ENCODE data around the gene TNFRSF13B. TPM values are rescaled to one million over a fixed set of nuclear protein-coding genes. Genes with fewer than 3 reads are reported as not detected.

Gene TNFRSF13B
- total RNA-seq, 2 donors from 2014 or later: 0.97 to 1.6 TPM

DNA sequence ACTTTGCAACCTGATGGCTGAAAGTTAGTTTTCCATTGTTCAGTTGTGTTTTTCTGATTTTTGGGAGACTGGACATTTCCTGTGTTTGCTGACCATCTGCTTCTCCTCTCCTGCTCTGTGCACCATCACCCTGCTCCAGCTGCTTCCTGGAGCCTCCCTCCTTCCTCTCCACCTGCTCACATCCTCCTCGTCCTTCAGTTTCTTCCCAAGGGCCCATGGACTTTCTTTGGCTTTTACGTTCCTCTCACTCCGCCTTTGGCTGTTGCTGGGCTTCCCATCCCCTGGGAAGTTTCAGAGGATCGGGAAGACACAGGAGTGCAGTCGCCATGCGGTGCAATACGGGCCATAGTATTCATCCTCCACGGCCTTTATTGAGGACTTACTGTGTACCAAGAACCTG is 61.6 kb downstream of the TNFRSF13B start:
- Mint-ChIP-seq H3K27me3 (ENCODE audit: insufficient read depth) (no peaks in the 10 kb centered on the region), H3K36me3 (ENCODE audit: low read depth) (no peaks in the 10 kb centered on the region), H3K4me1 (no peaks in the 10 kb centered on the region), H3K27ac (no peak overlapping the region), H3K9me3 (no peaks in the 10 kb centered on the region), H3K4me3 (no peak overlapping the region)
- no peak overlapping the region for H3K9ac ChIP-seq (ENCODE audit: extremely low read depth, low read length, poor library complexity, severe bottlenecking)
- TF ChIP-seq, protein P1, sequence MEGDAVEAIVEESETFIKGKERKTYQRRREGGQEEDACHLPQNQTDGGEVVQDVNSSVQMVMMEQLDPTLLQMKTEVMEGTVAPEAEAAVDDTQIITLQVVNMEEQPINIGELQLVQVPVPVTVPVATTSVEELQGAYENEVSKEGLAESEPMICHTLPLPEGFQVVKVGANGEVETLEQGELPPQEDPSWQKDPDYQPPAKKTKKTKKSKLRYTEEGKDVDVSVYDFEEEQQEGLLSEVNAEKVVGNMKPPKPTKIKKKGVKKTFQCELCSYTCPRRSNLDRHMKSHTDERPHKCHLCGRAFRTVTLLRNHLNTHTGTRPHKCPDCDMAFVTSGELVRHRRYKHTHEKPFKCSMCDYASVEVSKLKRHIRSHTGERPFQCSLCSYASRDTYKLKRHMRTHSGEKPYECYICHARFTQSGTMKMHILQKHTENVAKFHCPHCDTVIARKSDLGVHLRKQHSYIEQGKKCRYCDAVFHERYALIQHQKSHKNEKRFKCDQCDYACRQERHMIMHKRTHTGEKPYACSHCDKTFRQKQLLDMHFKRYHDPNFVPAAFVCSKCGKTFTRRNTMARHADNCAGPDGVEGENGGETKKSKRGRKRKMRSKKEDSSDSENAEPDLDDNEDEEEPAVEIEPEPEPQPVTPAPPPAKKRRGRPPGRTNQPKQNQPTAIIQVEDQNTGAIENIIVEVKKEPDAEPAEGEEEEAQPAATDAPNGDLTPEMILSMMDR (conservative IDR thresholded peaks at IDR 0.05): no peak
- no peak overlapping the region for H3K27ac ChIP-seq (ENCODE audit: low read depth, low read length)
- H3K36me3 ChIP-seq (ENCODE audit: control insufficient read depth, insufficient read depth, low read length): no peaks in the 10 kb centered on the region
- H3K4me3 ChIP-seq (ENCODE audit: low read length): no peak overlapping the region
- 87 to 93% methylated on average over 8 of the region's 8 CpGs for WGBS, 2 experiments (ENCODE audit: insufficient coverage in 1 of 2, insufficient read length in 1 of 2)
- DNase-seq: peak; percentile 41
- no peaks in the 10 kb centered on the region for H3K4me1 ChIP-seq (ENCODE audit: control insufficient read depth, insufficient read depth, low read length)
- H3K27me3 ChIP-seq (ENCODE audit: control insufficient read depth, insufficient read depth, low read length, poor library complexity, severe bottlenecking): no peaks in the 10 kb centered on the region
- no peaks in the 10 kb centered on the region for H3K9me3 ChIP-seq (ENCODE audit: control insufficient read depth, low read length)

DNA sequence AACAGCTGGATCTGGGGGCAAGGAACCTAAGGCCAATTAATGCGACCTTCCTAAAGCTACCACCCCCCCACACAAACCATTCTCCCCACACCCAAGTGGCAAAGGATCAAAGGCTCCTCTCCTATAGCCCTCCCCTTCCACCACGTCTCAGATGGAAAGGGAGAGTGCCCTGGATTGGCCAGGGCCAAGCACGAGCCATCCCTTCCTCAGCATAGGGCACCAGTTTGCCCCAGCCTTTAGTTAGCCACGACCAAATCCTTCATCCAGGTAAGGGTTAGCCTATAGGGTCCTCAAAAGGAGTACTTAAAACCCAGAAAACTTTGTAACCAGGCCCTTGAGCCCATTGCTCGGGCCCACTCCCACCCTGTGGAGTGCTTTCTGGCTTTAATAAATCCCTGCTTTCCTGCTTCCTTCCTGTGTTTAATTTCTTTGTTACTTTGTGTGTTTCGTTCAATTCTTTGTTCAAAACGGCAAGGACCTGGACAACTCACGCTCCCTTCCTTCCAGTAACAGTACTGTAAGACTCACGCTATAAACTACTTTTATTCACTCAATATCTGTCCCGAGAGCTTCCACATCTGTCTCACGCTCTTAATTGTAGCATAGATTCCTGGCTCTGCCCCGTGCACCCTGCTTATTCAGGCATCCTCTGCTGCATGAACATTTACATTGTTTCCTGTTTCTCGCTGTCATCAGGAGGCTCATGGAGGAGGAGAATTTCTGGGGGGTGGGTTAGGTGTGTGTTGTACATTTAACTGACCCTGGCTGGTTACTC is 62.3 kb downstream of the TNFRSF13B start:
- peak; percentile 52 for DNase-seq
- H3K27me3 ChIP-seq (ENCODE audit: control insufficient read depth, insufficient read depth, low read length, poor library complexity, severe bottlenecking): no peaks in the 10 kb centered on the region
- H3K27me3 Mint-ChIP-seq (ENCODE audit: insufficient read depth): no peaks in the 10 kb centered on the region
- no peaks in the 10 kb centered on the region for H3K9me3 ChIP-seq (ENCODE audit: control insufficient read depth, low read length)
- H3K4me1 ChIP-seq (ENCODE audit: control insufficient read depth, insufficient read depth, low read length): no peaks in the 10 kb centered on the region
- H3K9ac ChIP-seq (ENCODE audit: extremely low read depth, low read length, poor library complexity, severe bottlenecking): no peak overlapping the region
- H3K4me3 Mint-ChIP-seq: no peak overlapping the region
- TF ChIP-seq, protein P1 (conservative IDR thresholded peaks at IDR 0.05): no peak
- H3K27ac Mint-ChIP-seq: no peak overlapping the region
- H3K27ac ChIP-seq (ENCODE audit: low read depth, low read length): no peak overlapping the region
- no peaks in the 10 kb centered on the region for H3K9me3 Mint-ChIP-seq
- H3K4me3 ChIP-seq (ENCODE audit: low read length): no peak overlapping the region
- H3K36me3 ChIP-seq (ENCODE audit: control insufficient read depth, insufficient read depth, low read length): no peaks in the 10 kb centered on the region
- no peaks in the 10 kb centered on the region for H3K36me3 Mint-ChIP-seq (ENCODE audit: low read depth)
- no peaks in the 10 kb centered on the region for H3K4me1 Mint-ChIP-seq
- 78 to 79% methylated on average over 10 to 13 of the region's 13 CpGs for WGBS, 2 experiments (ENCODE audit: insufficient coverage in 1 of 2, insufficient read length in 1 of 2)

DNA sequence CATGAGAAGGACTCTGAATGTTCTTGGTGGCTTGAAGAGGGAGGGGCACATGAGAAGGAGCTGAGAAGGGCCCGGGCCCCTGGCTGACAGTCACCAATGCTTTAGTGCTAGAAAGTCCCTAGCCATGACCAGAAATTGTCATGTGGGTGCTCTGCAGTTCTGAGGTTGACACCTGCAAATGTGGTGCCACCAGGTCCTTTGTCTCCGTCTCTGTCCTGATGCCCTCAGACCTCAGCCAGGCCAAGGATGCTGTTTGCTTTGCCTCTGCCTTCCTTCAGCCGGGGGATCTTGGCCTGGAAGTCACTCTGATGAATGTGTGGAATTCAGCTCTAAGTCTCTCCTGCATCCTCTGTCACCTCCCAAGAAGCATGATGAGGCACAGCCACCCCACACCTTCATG is 63.6 kb downstream of the TNFRSF13B start:
- TF ChIP-seq, protein P1 (conservative IDR thresholded peaks at IDR 0.05): no peak

More for the DNA sequence above, 63.6 kb downstream of the TNFRSF13B start:
- H3K27ac Mint-ChIP-seq: no peak overlapping the region
- no peak overlapping the region for H3K4me3 ChIP-seq (ENCODE audit: low read length)
- H3K27ac ChIP-seq (ENCODE audit: low read depth, low read length): no peak overlapping the region
- 93 to 95% methylated on average over 2 to 3 of the region's 3 CpGs for WGBS, 2 experiments (ENCODE audit: insufficient coverage in 1 of 2, insufficient read length in 1 of 2)
- no peak overlapping the region for H3K4me3 Mint-ChIP-seq
- H3K27me3 ChIP-seq (ENCODE audit: control insufficient read depth, insufficient read depth, low read length, poor library complexity, severe bottlenecking): no peaks in the 10 kb centered on the region
- no peaks in the 10 kb centered on the region for H3K27me3 Mint-ChIP-seq (ENCODE audit: insufficient read depth)
- no peaks in the 10 kb centered on the region for H3K36me3 Mint-ChIP-seq (ENCODE audit: low read depth)
- H3K9ac ChIP-seq (ENCODE audit: extremely low read depth, low read length, poor library complexity, severe bottlenecking): no peak overlapping the region
- no peaks in the 10 kb centered on the region for H3K36me3 ChIP-seq (ENCODE audit: control insufficient read depth, insufficient read depth, low read length)
- no peaks in the 10 kb centered on the region for H3K4me1 Mint-ChIP-seq
- no peaks in the 10 kb centered on the region for H3K9me3 Mint-ChIP-seq
- peak; percentile 43 for DNase-seq
- no peaks in the 10 kb centered on the region for H3K4me1 ChIP-seq (ENCODE audit: control insufficient read depth, insufficient read depth, low read length)
- no peaks in the 10 kb centered on the region for H3K9me3 ChIP-seq (ENCODE audit: control insufficient read depth, low read length)

Data from endodermal cell (in vitro differentiated cells).